ENCODE results near the gene KRTAP23-1.

GRCh38 chr21:30348506-30348905 lies at the start of gene KRTAP23-1:
- TF ChIP-seq CTCF (conservative IDR thresholded peaks at IDR 0.05; ENCODE audit: low read depth, low read length) (no peak), EZH2 (IDR thresholded peaks at IDR 0.05; ENCODE audit: borderline replicate concordance, low read depth, low read length, poor library complexity, severe bottlenecking) (no peak)

Measured in A673 (cell line).